OCI-LY7 (cell line): ENCODE measurements around the gene VAMP7.

Source experiments
- EZH2phosphoT487 ChIP-seq: fragments of 200-600 bp; sonication (generic); IDR thresholded peaks from 2 replicates; pipeline ENCODE4 v1.6.1; 2018; ENCODE audit warnings: low read depth, borderline replicate concordance, mild to moderate bottlenecking, mixed run types, antibody characterized with exemption, low read length, moderate library complexity, mixed read lengths
- TF ChIP-seq, protein P1 (sequence below): fragments of 200-600 bp; sonication (generic); conservative IDR thresholded peaks from 2 replicates; pipeline ENCODE4 v1.5.1; 2014; ENCODE audit warnings: mild to moderate bottlenecking, antibody characterized with exemption, low read length, moderate library complexity, mixed read lengths

- TF ChIP-seq, protein P1, sequence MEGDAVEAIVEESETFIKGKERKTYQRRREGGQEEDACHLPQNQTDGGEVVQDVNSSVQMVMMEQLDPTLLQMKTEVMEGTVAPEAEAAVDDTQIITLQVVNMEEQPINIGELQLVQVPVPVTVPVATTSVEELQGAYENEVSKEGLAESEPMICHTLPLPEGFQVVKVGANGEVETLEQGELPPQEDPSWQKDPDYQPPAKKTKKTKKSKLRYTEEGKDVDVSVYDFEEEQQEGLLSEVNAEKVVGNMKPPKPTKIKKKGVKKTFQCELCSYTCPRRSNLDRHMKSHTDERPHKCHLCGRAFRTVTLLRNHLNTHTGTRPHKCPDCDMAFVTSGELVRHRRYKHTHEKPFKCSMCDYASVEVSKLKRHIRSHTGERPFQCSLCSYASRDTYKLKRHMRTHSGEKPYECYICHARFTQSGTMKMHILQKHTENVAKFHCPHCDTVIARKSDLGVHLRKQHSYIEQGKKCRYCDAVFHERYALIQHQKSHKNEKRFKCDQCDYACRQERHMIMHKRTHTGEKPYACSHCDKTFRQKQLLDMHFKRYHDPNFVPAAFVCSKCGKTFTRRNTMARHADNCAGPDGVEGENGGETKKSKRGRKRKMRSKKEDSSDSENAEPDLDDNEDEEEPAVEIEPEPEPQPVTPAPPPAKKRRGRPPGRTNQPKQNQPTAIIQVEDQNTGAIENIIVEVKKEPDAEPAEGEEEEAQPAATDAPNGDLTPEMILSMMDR: peak; percentile 58
- no peak for TF ChIP-seq EZH2phosphoT487
These were observed 23.6 kb upstream of the VAMP7 start for GRCh38 chrX:155857561-155857960.
